ENCODE results near the gene HMGXB3. TPM values are rescaled to one million over a fixed set of nuclear protein-coding genes. Genes with fewer than 3 reads are reported as not detected.

HMGXB3 gene
- total RNA-seq, 1 donor from 2014 or later, result 55.7 TPM

GRCh38 chr5:150014456-150014855 is 13.9 kb downstream of the HMGXB3 start:
- Mint-ChIP-seq H3K27me3 (ENCODE audit: unreplicated experiment) (no peaks in the 10 kb centered on the region), H3K4me3 (ENCODE audit: unreplicated experiment) (peak overlapping the region; percentile 77), H3K4me1 (ENCODE audit: unreplicated experiment) (no peaks in the 10 kb centered on the region), H3K27ac (ENCODE audit: unreplicated experiment) (no peak overlapping the region), H3K9me3 (ENCODE audit: unreplicated experiment) (no peaks in the 10 kb centered on the region), H3K36me3 (ENCODE audit: low read depth, unreplicated experiment) (peaks cover 59% of the 10 kb centered on the region)
- no peak for TF ChIP-seq CTCF (IDR thresholded peaks at IDR 0.05; ENCODE audit: unreplicated experiment)
- DNase-seq (ENCODE audit: low spot score), result no peak

GRCh38 chr5:150015415-150015814 is 14.9 kb downstream of the HMGXB3 start:
- Mint-ChIP-seq H3K27ac (ENCODE audit: unreplicated experiment) (no peak overlapping the region), H3K27me3 (ENCODE audit: unreplicated experiment) (no peaks in the 10 kb centered on the region), H3K4me1 (ENCODE audit: unreplicated experiment) (no peaks in the 10 kb centered on the region), H3K36me3 (ENCODE audit: low read depth, unreplicated experiment) (peaks cover 57% of the 10 kb centered on the region), H3K4me3 (ENCODE audit: unreplicated experiment) (peak overlapping the region; percentile 48), H3K9me3 (ENCODE audit: unreplicated experiment) (no peaks in the 10 kb centered on the region)
- TF ChIP-seq CTCF (IDR thresholded peaks at IDR 0.05; ENCODE audit: unreplicated experiment), result no peak
- no peak for DNase-seq (ENCODE audit: low spot score)

- no peak for DNase-seq (ENCODE audit: low spot score)
- no peak for TF ChIP-seq CTCF (IDR thresholded peaks at IDR 0.05; ENCODE audit: unreplicated experiment)
- Mint-ChIP-seq H3K27me3 (ENCODE audit: unreplicated experiment) (no peaks in the 10 kb centered on the region), H3K36me3 (ENCODE audit: low read depth, unreplicated experiment) (peaks cover 50% of the 10 kb centered on the region), H3K27ac (ENCODE audit: unreplicated experiment) (no peak overlapping the region), H3K9me3 (ENCODE audit: unreplicated experiment) (no peaks in the 10 kb centered on the region), H3K4me3 (ENCODE audit: unreplicated experiment) (no peak overlapping the region), H3K4me1 (ENCODE audit: unreplicated experiment) (peaks cover 5% of the 10 kb centered on the region)
Observed at GRCh38 chr5:150016537-150016936, 16.0 kb downstream of the HMGXB3 start.

GRCh38 chr5:150017226-150018005 is 16.9 kb downstream of the HMGXB3 start:
- no peak overlapping the region for H3K4me3 Mint-ChIP-seq (ENCODE audit: unreplicated experiment)
- H3K27me3 Mint-ChIP-seq (ENCODE audit: unreplicated experiment), result no peaks in the 10 kb centered on the region
- peaks cover 43% of the 10 kb centered on the region for H3K36me3 Mint-ChIP-seq (ENCODE audit: low read depth, unreplicated experiment)
- no peak for DNase-seq (ENCODE audit: low spot score)
- no peak overlapping the region for H3K27ac Mint-ChIP-seq (ENCODE audit: unreplicated experiment)
- no peaks in the 10 kb centered on the region for H3K9me3 Mint-ChIP-seq (ENCODE audit: unreplicated experiment)
- no peak for TF ChIP-seq CTCF (IDR thresholded peaks at IDR 0.05; ENCODE audit: unreplicated experiment)
- peaks cover 14% of the 10 kb centered on the region for H3K4me1 Mint-ChIP-seq (ENCODE audit: unreplicated experiment)

GRCh38 chr5:150020249-150020648 is 19.7 kb downstream of the HMGXB3 start:
- H3K36me3 Mint-ChIP-seq (ENCODE audit: low read depth, unreplicated experiment), result peaks cover 31% of the 10 kb centered on the region
- no peak overlapping the region for H3K4me3 Mint-ChIP-seq (ENCODE audit: unreplicated experiment)
- peaks cover 16% of the 10 kb centered on the region for H3K4me1 Mint-ChIP-seq (ENCODE audit: unreplicated experiment)
- TF ChIP-seq CTCF (IDR thresholded peaks at IDR 0.05; ENCODE audit: unreplicated experiment), result no peak
- H3K27ac Mint-ChIP-seq (ENCODE audit: unreplicated experiment), result no peak overlapping the region
- no peaks in the 10 kb centered on the region for H3K9me3 Mint-ChIP-seq (ENCODE audit: unreplicated experiment)
- DNase-seq (ENCODE audit: low spot score), result no peak
- no peaks in the 10 kb centered on the region for H3K27me3 Mint-ChIP-seq (ENCODE audit: unreplicated experiment)
